Measurements from ENCODE around the gene CX3CL1. TPM values are rescaled to one million over a fixed set of nuclear protein-coding genes. Genes with fewer than 3 reads are reported as not detected.
A peak's percentile ranks its signal among the peaks of the same experiment; 100 is the strongest.

Gene CX3CL1
- total and polyA plus RNA-seq, 2 of the 4 experiments (the other 2 are of a cell fraction), result 0.18 to 0.77 TPM

GRCh38 chr16:57325458-57325857 lies 46.8 kb upstream of the CX3CL1 start:
- Histone ChIP-seq H2AFZ (replicated peaks; ENCODE audit: low read length, poor library complexity) (no peak overlapping the region), H2BK15ac (ENCODE audit: low read depth, low read length) (no peak overlapping the region), H2BK5ac (ENCODE audit: low read depth, low read length, poor library complexity, severe bottlenecking) (no peak overlapping the region), H3K4me3 (ENCODE audit: insufficient read depth, low read depth, low read length) (no peak overlapping the region), H3K36me3 (ENCODE audit: control insufficient read depth, insufficient read depth, low read length) (no peaks in the 10 kb centered on the region), H3K9ac (ENCODE audit: low read depth, low read length) (no peak overlapping the region), H2AK5ac (ENCODE audit: low read depth, low read length) (no peak overlapping the region), H4K20me1 (ENCODE audit: insufficient read depth, low read length) (no peaks in the 10 kb centered on the region), H3K56ac (ENCODE audit: extremely low read depth, insufficient read depth, low read length) (no peak overlapping the region), H3K27ac (ENCODE audit: insufficient read depth, low read length) (no peak overlapping the region), H2BK120ac (ENCODE audit: low read depth, low read length) (no peak overlapping the region), H3K4ac (ENCODE audit: low read depth, low read length) (no peak overlapping the region), H3K27me3 (ENCODE audit: control insufficient read depth, insufficient read depth, low read length) (peaks cover 8% of the 10 kb centered on the region), H3K23ac (ENCODE audit: low read depth, low read length) (no peak overlapping the region), H3K18ac (ENCODE audit: low read depth, low read length) (no peak overlapping the region), H2BK20ac (ENCODE audit: low read depth, low read length) (no peak overlapping the region), H4K8ac (ENCODE audit: low read depth in 2 of 2, low read length in 2 of 2) (no peak overlapping the region), H2AK9ac (replicated peaks; ENCODE audit: low read depth, low read length, poor library complexity) (no peak overlapping the region), H3K9me3 (ENCODE audit: control insufficient read depth, insufficient read depth, low read length) (no peaks in the 10 kb centered on the region), H4K5ac (ENCODE audit: low read depth, low read length) (no peak overlapping the region), H3K9me1 (ENCODE audit: insufficient read depth, low read length) (no peaks in the 10 kb centered on the region), H3K4me2 (ENCODE audit: low read depth, low read length) (no peak overlapping the region), H3K4me1 (ENCODE audit: control insufficient read depth, insufficient read depth, low read length) (no peaks in the 10 kb centered on the region), H3K79me1 (ENCODE audit: low read depth in 1 of 2, low read length in 2 of 2) (no peaks in the 10 kb centered on the region), H4K91ac (ENCODE audit: insufficient read depth, low read depth, low read length) (no peak overlapping the region), H3K14ac (replicated peaks; ENCODE audit: low read depth, low read length) (no peak overlapping the region)
- in situ Hi-C loops (cut with MboI; ENCODE audit: low sequenced_read_pairs) (no loop called here), intact Hi-C loops (cut with micrococcal nuclease) (loop anchor here (5.0 kb wide), 1 partner anchor 47 kb away; the partner anchor contains the start of gene CX3CL1), dilution Hi-C loops (cut with HindIII; ENCODE audit: low sequenced_read_pairs, unreplicated experiment) (no loop called here)
- TF ChIP-seq CHD1 (IDR thresholded peaks at IDR 0.05; ENCODE audit: low read depth, low read length) (no peak), CEBPB (IDR thresholded peaks at IDR 0.05; ENCODE audit: low read depth, low read length) (peak; percentile 39)
- DNase-seq (peak; percentile 11), ATAC-seq (ENCODE audit: low read depth) (peak; percentile 63)
- ChIA-PET POLR2A (ENCODE audit: unreplicated experiment) (no interaction called here), CTCF (no interaction called here)
- BruUV-seq (replicated peaks), result no TSS peak
- WGBS, 2 experiments (ENCODE audit: extremely low coverage in 2 of 2, insufficient read length in 1 of 2), result no CpG with 5 or more reads among the region's 1 CpG
